GM23338 (cell line): Measurements from ENCODE around the gene FAHD1. TPM values are rescaled to one million over a fixed set of nuclear protein-coding genes. Genes with fewer than 3 reads are reported as not detected.

Experiments
- ATAC-seq: fragments of 200-7000 bp; cut with Tn5 transposase; 3 replicates; pipeline ENCODE4 v1.9.1; 2020
- DNase-seq: peaks from one replicate; pipeline ENCODE4 v3.0.0-alpha.2; 2015; ENCODE audit warnings: low spot score
- H2AFZ ChIP-seq: fragments of 200-600 bp; sonication (generic); 2 replicates; pipeline ENCODE4 v1.8.0; 2016; ENCODE audit warnings: antibody characterized with exemption, mild to moderate bottlenecking, moderate library complexity
- H3F3A ChIP-seq: fragments of 200-600 bp; sonication (generic); replicated peaks from 2 replicates; pipeline ENCODE4 v1.8.0; 2017; ENCODE audit warnings: antibody characterized with exemption, mixed run types, low read depth
- H3K27ac ChIP-seq: fragments of 200-600 bp; sonication (generic); 2 replicates; pipeline ENCODE4 v1.6.1; 2016; ENCODE audit warnings: low read depth
- H3K27me3 ChIP-seq: fragments of 200-600 bp; sonication (generic); 2 replicates; pipeline ENCODE4 v1.8.0; 2016; ENCODE audit warnings: mild to moderate bottlenecking, mixed run types, moderate library complexity; ENCODE audit not compliant: insufficient read depth
- H3K36me3 ChIP-seq: fragments of 200-600 bp; sonication (generic); 2 replicates; pipeline ENCODE4 v1.8.0; 2016; ENCODE audit warnings: mild to moderate bottlenecking; ENCODE audit not compliant: insufficient read depth
- H3K4me1 ChIP-seq: fragments of 200-600 bp; sonication (generic); 2 replicates; pipeline ENCODE4 v1.8.0; 2016; ENCODE audit warnings: mild to moderate bottlenecking, moderate library complexity; ENCODE audit not compliant: insufficient read depth
- H3K4me2 ChIP-seq: fragments of 200-600 bp; sonication (generic); 2 replicates; pipeline ENCODE4 v1.7.1; 2017; ENCODE audit warnings: mixed run types
- H3K4me3 ChIP-seq: fragments of 200-600 bp; sonication (generic); 2 replicates; pipeline ENCODE4 v1.6.1; 2016; ENCODE audit warnings: mixed run types
- H3K79me2 ChIP-seq: fragments of 200-600 bp; sonication (generic); replicated peaks from 2 replicates; pipeline ENCODE4 v1.8.0; 2017; ENCODE audit warnings: mild to moderate bottlenecking; ENCODE audit not compliant: insufficient read depth
- H3K9me2 ChIP-seq: fragments of 200-600 bp; sonication (generic); 2 replicates; pipeline ENCODE4 v1.8.0; 2017; ENCODE audit not compliant: insufficient read depth
- H4K20me1 ChIP-seq: fragments of 200-600 bp; sonication (generic); replicated peaks from 2 replicates; pipeline ENCODE4 v1.8.0; 2017; ENCODE audit warnings: mild to moderate bottlenecking; ENCODE audit not compliant: insufficient read depth
- H3K27ac Mint-ChIP-seq: 2 replicates; pipeline ENCODE4 v1.8.0; 2020; ENCODE audit warnings: inconsistent platforms, mild to moderate bottlenecking, moderate library complexity, mixed read lengths
- H3K27me3 Mint-ChIP-seq: 3 replicates; pipeline ENCODE4 v1.8.0; 2022; ENCODE audit warnings: low read depth, mild to moderate bottlenecking, moderate library complexity, mixed read lengths, inconsistent platforms; ENCODE audit not compliant: insufficient read depth, poor library complexity
- H3K36me3 Mint-ChIP-seq: 3 replicates; pipeline ENCODE4 v1.8.0; 2021; ENCODE audit warnings: low read depth, mild to moderate bottlenecking, inconsistent platforms, moderate library complexity, mixed read lengths
- H3K4me1 Mint-ChIP-seq: 3 replicates; pipeline ENCODE4 v1.8.0; 2020; ENCODE audit warnings: mild to moderate bottlenecking, inconsistent platforms, mixed read lengths
- H3K4me3 Mint-ChIP-seq: 3 replicates; pipeline ENCODE4 v1.8.0; 2021; ENCODE audit warnings: moderate library complexity, mild to moderate bottlenecking, inconsistent platforms, mixed read lengths
- H3K9me3 Mint-ChIP-seq: 3 replicates; pipeline ENCODE4 v1.8.0; 2020; ENCODE audit warnings: moderate library complexity, mild to moderate bottlenecking, inconsistent platforms, mixed read lengths
- CREB1 ChIP-seq: fragments of 250-450 bp; sonication (Bioruptor Pico); IDR thresholded peaks from 2 replicates; pipeline ENCODE4 v1.5.0; 2020; ENCODE audit warnings: low read depth, mild to moderate bottlenecking, moderate library complexity
- CTCF ChIP-seq, 2 experiments: fragments of 200-600 bp in 1 of 2; sonication (generic) in 1 of 2; conservative IDR thresholded peaks; 2 replicates each; pipeline versions ENCODE4 v1.5.1 to v1.6.1; 2016 to 2017; ENCODE audit warnings: antibody characterized with exemption in 2 of 2, low read depth in 2 of 2, mild to moderate bottlenecking in 2 of 2, moderate library complexity in 1 of 2
- ETS1 ChIP-seq: IDR thresholded peaks from 2 replicates; pipeline ENCODE4 v1.6.1; 2016; ENCODE audit warnings: antibody characterized with exemption
- EZH2 ChIP-seq: fragments of 200-600 bp; sonication (generic); IDR thresholded peaks from one replicate; pipeline ENCODE4 v1.8.0; 2017; ENCODE audit warnings: antibody characterized with exemption, mild to moderate bottlenecking, low read depth; ENCODE audit not compliant: unreplicated experiment
- EZH2phosphoT487 ChIP-seq: fragments of 200-600 bp; sonication (generic); IDR thresholded peaks from one replicate; pipeline ENCODE4 v1.8.1; 2018; ENCODE audit warnings: antibody characterized with exemption; ENCODE audit not compliant: unreplicated experiment
- JUNB ChIP-seq: IDR thresholded peaks from one replicate; pipeline ENCODE4 v1.6.1; 2016; ENCODE audit warnings: antibody characterized with exemption; ENCODE audit not compliant: unreplicated experiment
- NANOG ChIP-seq: IDR thresholded peaks from 2 replicates; pipeline ENCODE4 v1.6.1; 2016; ENCODE audit warnings: antibody characterized with exemption, borderline replicate concordance
- POLR2AphosphoS5 ChIP-seq: IDR thresholded peaks from 2 replicates; pipeline ENCODE4 v1.6.1; 2016; ENCODE audit warnings: antibody characterized with exemption, low read depth
- REST ChIP-seq: IDR thresholded peaks from one replicate; pipeline ENCODE4 v1.6.1; 2018; ENCODE audit warnings: antibody characterized with exemption; ENCODE audit not compliant: unreplicated experiment
- ZNF114 ChIP-seq: fragments of 250-450 bp; sonication (Bioruptor Pico); IDR thresholded peaks from 2 replicates; pipeline ENCODE4 v1.5.0; 2020; ENCODE audit warnings: mild to moderate bottlenecking, moderate library complexity
- ZNF331 ChIP-seq: fragments of 250-450 bp; sonication (Bioruptor Pico); IDR thresholded peaks from 2 replicates; pipeline ENCODE4 v1.5.0; 2020; ENCODE audit warnings: low read depth, mild to moderate bottlenecking, moderate library complexity
- ZNF462 ChIP-seq: fragments of 250-450 bp; sonication (Bioruptor Pico); IDR thresholded peaks from 2 replicates; pipeline ENCODE4 v1.5.0; 2020; ENCODE audit warnings: mild to moderate bottlenecking, moderate library complexity
- polyA plus RNA-seq: library from polyadenylated mRNA; unstranded; fragments of >200 nt; fragmentation: Nextera tagmentation; extraction: Ambion mirVana; gene quantifications from 2 replicates; pipeline ENCODE4 v1.2.1, GENCODE V29; 2016
- total RNA-seq: library from RNA; depleted of rRNA; stranded (reverse); fragments of >200 nt; shearing (Covaris generic); gene quantifications from 2 replicates; pipeline ENCODE4 v1.2.3, GENCODE V29; 2014

Gene FAHD1
- total and polyA plus RNA-seq, 2 experiments from 2014 or later, result 21.0 to 23.9 TPM

GRCh38 chr16:1874854-1875253 is 47.8 kb downstream of the FAHD1 start:
- Mint-ChIP-seq H3K4me1 (peaks cover 2% of the 10 kb centered on the region; the same call in 1 of the 3 replicates), H3K36me3 (no peaks in the 10 kb centered on the region), H3K27ac (no peak overlapping the region), H3K4me3 (no peak overlapping the region), H3K9me3 (peaks cover 3% of the 10 kb centered on the region; the same call in 1 of the 3 replicates), H3K27me3 (peaks cover 24% of the 10 kb centered on the region)
- no peak overlapping the region for H3K27ac ChIP-seq
- H3K27me3 ChIP-seq, result peaks cover 26% of the 10 kb centered on the region
- no peaks in the 10 kb centered on the region for H3K79me2 ChIP-seq
- no peaks in the 10 kb centered on the region for H3K9me2 ChIP-seq
- TF ChIP-seq ETS1 (no peak), EZH2phosphoT487 (no peak), CREB1 (CRISPR knock-in tag) (no peak), ZNF331 (CRISPR knock-in tag) (no peak), REST (no peak), EZH2 (no peak), NANOG (no peak), JUNB (no peak), ZNF462 (no peak), POLR2AphosphoS5 (no peak), ZNF114 (no peak), CTCF (conservative IDR thresholded peaks at IDR 0.05; ENCODE audit: low read depth in 2 of 2) (no peak)
- no peak for ATAC-seq
- H3K36me3 ChIP-seq, result no peaks in the 10 kb centered on the region
- no peak overlapping the region for H2AFZ ChIP-seq
- no peak for DNase-seq
- H3K4me3 ChIP-seq, result no peak overlapping the region
- H4K20me1 ChIP-seq, result no peaks in the 10 kb centered on the region
- H3K4me2 ChIP-seq, result no peak overlapping the region
- no peaks in the 10 kb centered on the region for H3F3A ChIP-seq
- no peaks in the 10 kb centered on the region for H3K4me1 ChIP-seq
